ENCODE data around the gene NTSR2.

DNA sequence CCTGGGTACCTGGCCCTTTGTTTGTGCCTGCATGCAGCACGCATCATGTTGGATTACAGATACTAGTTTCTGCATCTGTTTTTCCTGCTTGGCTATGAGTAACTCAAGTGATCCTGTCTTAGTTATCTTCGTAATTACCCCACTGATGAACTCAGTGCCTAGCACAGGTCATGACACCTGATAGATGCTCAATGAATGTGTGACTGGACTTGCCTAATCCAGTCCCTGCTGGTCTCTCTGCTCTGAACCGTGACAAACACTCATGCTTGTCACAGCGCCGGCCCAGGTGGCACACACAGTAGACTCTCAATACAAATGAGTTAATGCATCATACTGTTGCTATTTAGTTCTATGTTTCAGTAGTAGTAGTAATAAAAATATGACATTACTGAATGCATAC is 31.2 kb upstream of the NTSR2 start:
- TF ChIP-seq, protein P1, sequence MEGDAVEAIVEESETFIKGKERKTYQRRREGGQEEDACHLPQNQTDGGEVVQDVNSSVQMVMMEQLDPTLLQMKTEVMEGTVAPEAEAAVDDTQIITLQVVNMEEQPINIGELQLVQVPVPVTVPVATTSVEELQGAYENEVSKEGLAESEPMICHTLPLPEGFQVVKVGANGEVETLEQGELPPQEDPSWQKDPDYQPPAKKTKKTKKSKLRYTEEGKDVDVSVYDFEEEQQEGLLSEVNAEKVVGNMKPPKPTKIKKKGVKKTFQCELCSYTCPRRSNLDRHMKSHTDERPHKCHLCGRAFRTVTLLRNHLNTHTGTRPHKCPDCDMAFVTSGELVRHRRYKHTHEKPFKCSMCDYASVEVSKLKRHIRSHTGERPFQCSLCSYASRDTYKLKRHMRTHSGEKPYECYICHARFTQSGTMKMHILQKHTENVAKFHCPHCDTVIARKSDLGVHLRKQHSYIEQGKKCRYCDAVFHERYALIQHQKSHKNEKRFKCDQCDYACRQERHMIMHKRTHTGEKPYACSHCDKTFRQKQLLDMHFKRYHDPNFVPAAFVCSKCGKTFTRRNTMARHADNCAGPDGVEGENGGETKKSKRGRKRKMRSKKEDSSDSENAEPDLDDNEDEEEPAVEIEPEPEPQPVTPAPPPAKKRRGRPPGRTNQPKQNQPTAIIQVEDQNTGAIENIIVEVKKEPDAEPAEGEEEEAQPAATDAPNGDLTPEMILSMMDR (IDR thresholded peaks at IDR 0.05; ENCODE audit: low read depth, low read length, poor library complexity, severe bottlenecking) = no peak
- no peak for TF ChIP-seq EZH2phosphoT487 (IDR thresholded peaks at IDR 0.05; ENCODE audit: borderline replicate concordance, low read length)

Data from DOHH2 (cell line).